ENCODE measurements around the gene MFNG.
A peak's percentile ranks its signal among the peaks of the same experiment; 100 is the strongest.

DNA sequence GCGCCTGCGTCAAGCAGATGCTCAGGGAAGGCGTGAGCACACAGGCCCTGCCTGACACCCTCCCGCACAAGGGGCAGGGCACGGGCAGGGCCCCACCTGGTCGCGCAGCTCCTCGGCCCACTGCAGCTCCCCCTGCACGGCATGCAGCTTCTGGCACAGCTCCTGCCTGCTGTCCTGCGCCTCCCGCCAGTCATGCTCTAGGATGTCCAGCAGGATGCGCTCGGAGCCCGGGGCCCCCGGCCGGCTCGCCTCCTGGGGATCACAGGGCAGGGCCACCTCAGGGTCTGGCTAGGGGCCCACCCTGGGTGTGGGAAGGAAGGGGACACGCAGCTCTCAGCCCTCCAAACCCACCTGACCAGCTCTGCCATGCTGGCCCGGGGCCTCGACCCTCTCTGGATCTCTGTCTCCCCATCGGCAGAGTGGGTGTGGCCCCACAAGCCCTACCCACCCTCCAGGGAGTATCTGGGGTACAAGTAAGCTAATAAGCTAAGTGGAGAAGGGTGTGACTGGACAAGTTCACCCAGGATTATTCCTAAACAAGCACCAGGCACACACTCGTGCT, 22.3 kb upstream of the MFNG start:
- TF ChIP-seq, protein P1, sequence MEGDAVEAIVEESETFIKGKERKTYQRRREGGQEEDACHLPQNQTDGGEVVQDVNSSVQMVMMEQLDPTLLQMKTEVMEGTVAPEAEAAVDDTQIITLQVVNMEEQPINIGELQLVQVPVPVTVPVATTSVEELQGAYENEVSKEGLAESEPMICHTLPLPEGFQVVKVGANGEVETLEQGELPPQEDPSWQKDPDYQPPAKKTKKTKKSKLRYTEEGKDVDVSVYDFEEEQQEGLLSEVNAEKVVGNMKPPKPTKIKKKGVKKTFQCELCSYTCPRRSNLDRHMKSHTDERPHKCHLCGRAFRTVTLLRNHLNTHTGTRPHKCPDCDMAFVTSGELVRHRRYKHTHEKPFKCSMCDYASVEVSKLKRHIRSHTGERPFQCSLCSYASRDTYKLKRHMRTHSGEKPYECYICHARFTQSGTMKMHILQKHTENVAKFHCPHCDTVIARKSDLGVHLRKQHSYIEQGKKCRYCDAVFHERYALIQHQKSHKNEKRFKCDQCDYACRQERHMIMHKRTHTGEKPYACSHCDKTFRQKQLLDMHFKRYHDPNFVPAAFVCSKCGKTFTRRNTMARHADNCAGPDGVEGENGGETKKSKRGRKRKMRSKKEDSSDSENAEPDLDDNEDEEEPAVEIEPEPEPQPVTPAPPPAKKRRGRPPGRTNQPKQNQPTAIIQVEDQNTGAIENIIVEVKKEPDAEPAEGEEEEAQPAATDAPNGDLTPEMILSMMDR (IDR thresholded peaks at IDR 0.05) = peak; percentile 12
- TF ChIP-seq EZH2 (IDR thresholded peaks at IDR 0.05) (no peak), EZH2phosphoT487 (IDR thresholded peaks at IDR 0.05) (no peak)

Data from neural progenitor cell (in vitro differentiated cells).